SIG-M5 (cell line): ENCODE results near the gene HUS1.
"Not testable (repeated sequence)": the region's sequence is repeated elsewhere in the genome, so short reads cannot be mapped to it uniquely, and the experiment has no call there.

Source experiments
- DNase-seq: peaks from one replicate; lab custom pipeline; 2025; lab: John Stamatoyannopoulos, UW

HUS1 gene

DNA sequence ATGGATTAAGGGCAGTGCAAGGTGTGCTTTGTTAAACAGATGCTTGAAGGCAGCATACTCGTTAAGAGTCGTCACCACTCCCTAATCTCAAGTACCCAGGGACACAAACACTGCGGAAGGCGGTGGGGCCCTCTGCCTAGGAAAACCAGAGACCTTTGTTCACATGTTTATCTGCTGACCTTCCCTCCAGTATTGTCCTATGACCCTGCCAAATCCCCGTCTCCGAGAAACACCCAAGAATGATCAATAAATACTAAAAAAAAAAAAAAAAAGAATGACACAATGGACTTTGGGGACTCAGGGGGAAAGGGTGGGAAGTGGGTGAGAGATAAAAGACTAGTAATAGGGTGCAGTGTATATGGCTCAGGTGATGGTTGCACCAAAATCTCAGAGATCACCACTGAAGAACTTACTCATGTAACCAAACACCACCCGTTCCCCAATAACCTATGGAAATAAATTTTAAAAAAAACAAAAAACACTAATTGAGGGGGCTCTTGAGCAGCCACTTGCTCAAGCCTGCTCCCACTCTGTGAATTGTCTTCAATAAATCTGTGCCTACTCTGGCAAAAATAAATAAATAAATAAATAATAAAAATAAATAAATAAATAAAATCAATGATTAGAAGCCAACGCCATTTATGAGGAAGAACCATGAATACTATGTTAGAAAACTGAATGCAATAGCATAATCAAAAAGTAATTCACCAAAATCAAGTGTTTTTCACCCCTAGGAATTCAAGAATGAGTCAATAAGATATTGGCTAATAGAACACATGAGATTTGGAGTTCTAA lies 56.1 kb downstream of the HUS1 start:
- not testable (repeated sequence) for DNase-seq

DNA sequence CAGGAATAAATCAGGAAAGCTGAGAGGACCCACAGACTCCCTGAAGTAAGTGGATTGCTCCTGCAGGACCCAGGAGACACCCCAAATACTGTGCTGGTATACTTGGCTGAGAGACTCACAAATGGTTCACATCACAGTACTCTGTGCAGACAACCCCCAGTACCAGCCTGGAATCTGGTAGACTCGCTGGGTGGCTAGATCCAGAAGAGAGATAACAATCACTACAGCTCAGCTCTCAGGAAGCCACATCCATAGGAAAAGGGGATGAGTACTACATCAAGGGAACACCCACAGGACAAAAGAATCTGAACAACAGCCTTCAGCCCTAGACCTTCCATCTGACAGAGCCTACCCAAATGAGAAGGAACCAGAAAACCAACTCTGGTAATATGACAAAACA lies 62.9 kb downstream of the HUS1 start:
- DNase-seq = not testable (repeated sequence)

DNA sequence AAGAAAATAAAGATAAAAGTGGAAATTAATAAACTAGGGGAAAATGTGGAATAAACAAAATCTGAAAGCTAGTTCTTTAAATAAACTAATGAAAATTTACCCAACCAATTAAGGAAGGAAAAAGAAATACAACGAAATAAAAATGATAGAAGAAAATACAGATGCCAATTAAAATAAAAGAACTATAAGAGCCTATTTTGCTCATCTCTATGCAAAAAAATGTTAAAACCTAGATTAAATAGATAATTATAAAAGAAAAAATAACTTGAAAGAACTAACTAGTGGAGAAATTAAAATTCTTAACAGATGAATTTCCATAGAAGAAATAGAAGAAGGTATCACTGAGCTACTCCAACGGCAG lies 63.8 kb downstream of the HUS1 start:
- no peak for DNase-seq

DNA sequence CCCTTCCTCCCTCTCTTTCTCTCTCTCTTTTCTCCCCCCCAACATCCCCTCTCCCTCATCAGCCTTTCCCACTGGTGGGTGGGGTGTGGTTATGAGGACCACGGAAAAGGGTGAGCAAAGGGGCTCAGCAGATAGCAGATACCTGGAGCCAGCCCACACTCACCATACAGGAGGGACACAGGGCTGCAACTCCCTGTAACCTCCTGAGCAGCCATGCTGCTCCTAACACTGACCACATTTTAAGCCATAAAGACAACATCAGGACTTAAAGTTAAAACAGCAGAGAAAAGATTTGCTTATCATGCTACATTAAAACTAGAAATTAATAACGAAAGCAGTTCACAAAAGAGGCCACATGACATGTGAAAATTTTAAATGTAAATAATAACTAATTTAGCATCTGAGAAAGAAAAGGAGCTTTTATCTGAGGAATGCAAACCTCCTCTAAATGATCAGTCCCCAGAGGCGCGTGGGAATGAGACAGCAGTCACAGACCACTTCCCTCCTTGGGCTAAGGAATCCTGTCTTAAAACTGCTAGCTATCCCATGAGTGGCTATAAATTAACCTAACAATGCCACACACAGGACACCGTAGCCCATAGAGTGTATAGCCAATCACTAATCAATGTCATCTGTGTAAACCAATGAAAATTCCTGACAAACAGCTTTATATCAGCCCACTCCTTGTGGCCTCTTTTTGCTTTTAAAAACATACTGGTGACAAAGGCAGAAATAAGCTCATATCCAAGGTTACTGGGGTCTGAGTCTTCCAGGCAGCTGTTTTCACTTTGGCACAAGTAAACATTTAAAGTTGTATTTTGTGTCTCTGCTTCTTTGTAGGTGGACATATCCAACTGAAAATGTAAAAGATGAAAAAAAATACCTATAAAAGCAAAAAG lies 64.4 kb downstream of the HUS1 start:
- DNase-seq = no peak
